ENCODE results near the gene ZDHHC7. TPM values are rescaled to one million over a fixed set of nuclear protein-coding genes. Genes with fewer than 3 reads are reported as not detected.

Gene ZDHHC7
- total and polyA plus RNA-seq, 4 donors: 2.5 to 14.9 (median 12.1) TPM

DNA sequence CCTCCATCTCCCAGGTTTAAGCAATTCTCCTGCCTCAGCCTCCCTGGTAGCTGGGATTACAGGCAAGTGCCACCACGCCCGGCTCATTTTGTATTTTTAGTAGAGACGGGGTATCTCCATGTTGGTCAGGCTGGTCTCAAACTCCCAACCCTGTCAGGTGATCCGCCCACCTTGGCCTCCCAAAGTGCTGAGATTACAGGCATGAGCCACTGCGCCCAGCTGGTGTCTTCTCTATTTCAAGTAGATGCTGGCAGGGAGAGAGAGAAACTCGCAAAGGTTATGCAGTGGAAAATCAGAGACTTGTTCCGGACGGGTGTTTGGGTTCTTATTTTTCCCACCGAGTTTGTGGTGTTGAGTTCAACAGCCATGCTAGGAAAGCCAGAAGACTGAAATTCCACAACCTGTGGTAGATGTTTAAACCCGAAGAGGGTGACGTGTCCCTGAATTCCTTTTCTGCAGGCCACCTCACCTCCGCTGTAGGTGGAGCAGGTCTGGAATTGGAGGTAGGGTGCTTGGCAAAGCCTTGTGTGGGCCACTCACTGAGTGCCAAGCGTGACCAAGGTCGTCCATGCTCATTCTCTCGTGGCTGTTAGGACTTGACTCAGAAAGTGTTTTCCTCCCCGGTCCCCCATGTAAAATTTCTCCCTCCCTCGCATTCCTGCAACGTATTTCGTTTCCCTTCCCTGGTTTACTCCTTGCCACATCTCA lies 7.3 kb upstream of the ZDHHC7 start:
- no peak overlapping the region for H3K9ac ChIP-seq (ENCODE audit: low read depth in 1 of 2, low read length in 2 of 2)
- no peaks in the 10 kb centered on the region for H3K27me3 ChIP-seq (ENCODE audit: control insufficient read depth in 4 of 4, insufficient read depth in 4 of 4, low read length in 3 of 4)
- WGBS: 83% methylated on average over 19 of the region's 19 CpGs
- TF ChIP-seq TAF1 (conservative IDR thresholded peaks at IDR 0.05): no peak
- TF ChIP-seq HNF4A (conservative IDR thresholded peaks at IDR 0.05): no peak
- TF ChIP-seq, protein P1, sequence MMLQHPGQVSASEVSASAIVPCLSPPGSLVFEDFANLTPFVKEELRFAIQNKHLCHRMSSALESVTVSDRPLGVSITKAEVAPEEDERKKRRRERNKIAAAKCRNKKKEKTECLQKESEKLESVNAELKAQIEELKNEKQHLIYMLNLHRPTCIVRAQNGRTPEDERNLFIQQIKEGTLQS (IDR thresholded peaks at IDR 0.05): no peak
- TF ChIP-seq GABPA (IDR thresholded peaks at IDR 0.05 in 1 of 2, conservative IDR thresholded peaks at IDR 0.05 in 1 of 2): no peak
- no peak for TF ChIP-seq SP1 (IDR thresholded peaks at IDR 0.05)
- TF ChIP-seq FOXA1 (IDR thresholded peaks at IDR 0.05): no peak
- TF ChIP-seq FOXA2 (IDR thresholded peaks at IDR 0.05): no peak
- H3K4me1 ChIP-seq (ENCODE audit: control insufficient read depth in 4 of 4, insufficient read depth in 4 of 4, low read length in 3 of 4): peaks cover 0 to 5% (median 0%) of the 10 kb centered on the region in 4 donors
- DNase-seq (ENCODE audit: low spot score): no peak
- H3K4me3 ChIP-seq (ENCODE audit: low read depth in 1 of 3, low read length in 3 of 3): no peak overlapping the region
- H3K27ac ChIP-seq (ENCODE audit: low read depth in 1 of 2, low read length in 2 of 2): no peak overlapping the region
- H3K36me3 ChIP-seq (ENCODE audit: control insufficient read depth in 4 of 4, insufficient read depth in 3 of 4, low read depth in 1 of 4, low read length in 3 of 4): no peaks in the 10 kb centered on the region
- no peaks in the 10 kb centered on the region for H3K9me3 ChIP-seq (ENCODE audit: control insufficient read depth in 4 of 4, low read length in 3 of 4)

DNA sequence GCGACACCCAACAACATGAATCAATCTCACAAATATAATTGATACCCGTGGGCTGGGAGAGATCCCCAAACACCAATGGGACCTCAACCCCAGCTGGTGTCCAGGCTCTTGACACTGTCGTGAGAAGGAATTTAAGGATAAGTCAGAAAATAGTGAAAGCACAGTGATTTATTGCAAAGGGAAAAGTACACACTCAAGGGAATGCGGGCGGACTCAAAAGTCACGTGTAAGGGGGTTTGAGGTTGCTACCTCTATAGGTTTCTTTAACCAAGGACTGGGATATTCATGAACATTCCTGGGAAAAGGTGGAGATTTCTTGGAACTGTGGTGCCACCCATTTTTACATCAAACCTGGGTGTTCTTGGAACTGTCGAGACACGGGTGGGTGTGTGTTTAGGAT lies 6.3 kb upstream of the ZDHHC7 start:
- 78% methylated on average over 8 of the region's 8 CpGs for WGBS
- Histone ChIP-seq H3K9ac (ENCODE audit: low read depth in 1 of 2, low read length in 2 of 2) (no peak overlapping the region), H3K4me3 (ENCODE audit: low read depth in 1 of 3, low read length in 3 of 3) (no peak overlapping the region), H3K27ac (ENCODE audit: low read depth in 1 of 2, low read length in 2 of 2) (no peak overlapping the region), H3K9me3 (ENCODE audit: control insufficient read depth in 4 of 4, low read length in 3 of 4) (no peaks in the 10 kb centered on the region), H3K4me1 (ENCODE audit: control insufficient read depth in 4 of 4, insufficient read depth in 4 of 4, low read length in 3 of 4) (peaks cover 0 to 5% (median 0%) of the 10 kb centered on the region in 4 donors), H3K27me3 (ENCODE audit: control insufficient read depth in 4 of 4, insufficient read depth in 4 of 4, low read length in 3 of 4) (no peaks in the 10 kb centered on the region), H3K36me3 (ENCODE audit: control insufficient read depth in 4 of 4, insufficient read depth in 3 of 4, low read depth in 1 of 4, low read length in 3 of 4) (no peaks in the 10 kb centered on the region)
- TF ChIP-seq SP1 (IDR thresholded peaks at IDR 0.05) (no peak), EGR1 (IDR thresholded peaks at IDR 0.05; ENCODE audit: low read depth in 2 of 2) (no peak), GABPA (IDR thresholded peaks at IDR 0.05 in 1 of 2, conservative IDR thresholded peaks at IDR 0.05 in 1 of 2) (no peak), TAF1 (conservative IDR thresholded peaks at IDR 0.05) (no peak), FOXA1 (IDR thresholded peaks at IDR 0.05) (no peak), RAD21 (IDR thresholded peaks at IDR 0.05) (no peak), NR2F2 (IDR thresholded peaks at IDR 0.05) (no peak), HNF4G (IDR thresholded peaks at IDR 0.05) (no peak)
- TF ChIP-seq, protein P2, sequence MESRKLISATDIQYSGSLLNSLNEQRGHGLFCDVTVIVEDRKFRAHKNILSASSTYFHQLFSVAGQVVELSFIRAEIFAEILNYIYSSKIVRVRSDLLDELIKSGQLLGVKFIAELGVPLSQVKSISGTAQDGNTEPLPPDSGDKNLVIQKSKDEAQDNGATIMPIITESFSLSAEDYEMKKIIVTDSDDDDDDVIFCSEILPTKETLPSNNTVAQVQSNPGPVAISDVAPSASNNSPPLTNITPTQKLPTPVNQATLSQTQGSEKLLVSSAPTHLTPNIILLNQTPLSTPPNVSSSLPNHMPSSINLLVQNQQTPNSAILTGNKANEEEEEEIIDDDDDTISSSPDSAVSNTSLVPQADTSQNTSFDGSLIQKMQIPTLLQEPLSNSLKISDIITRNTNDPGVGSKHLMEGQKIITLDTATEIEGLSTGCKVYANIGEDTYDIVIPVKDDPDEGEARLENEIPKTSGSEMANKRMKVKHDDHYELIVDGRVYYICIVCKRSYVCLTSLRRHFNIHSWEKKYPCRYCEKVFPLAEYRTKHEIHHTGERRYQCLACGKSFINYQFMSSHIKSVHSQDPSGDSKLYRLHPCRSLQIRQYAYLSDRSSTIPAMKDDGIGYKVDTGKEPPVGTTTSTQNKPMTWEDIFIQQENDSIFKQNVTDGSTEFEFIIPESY (IDR thresholded peaks at IDR 0.05): no peak
- TF ChIP-seq, protein P3, sequence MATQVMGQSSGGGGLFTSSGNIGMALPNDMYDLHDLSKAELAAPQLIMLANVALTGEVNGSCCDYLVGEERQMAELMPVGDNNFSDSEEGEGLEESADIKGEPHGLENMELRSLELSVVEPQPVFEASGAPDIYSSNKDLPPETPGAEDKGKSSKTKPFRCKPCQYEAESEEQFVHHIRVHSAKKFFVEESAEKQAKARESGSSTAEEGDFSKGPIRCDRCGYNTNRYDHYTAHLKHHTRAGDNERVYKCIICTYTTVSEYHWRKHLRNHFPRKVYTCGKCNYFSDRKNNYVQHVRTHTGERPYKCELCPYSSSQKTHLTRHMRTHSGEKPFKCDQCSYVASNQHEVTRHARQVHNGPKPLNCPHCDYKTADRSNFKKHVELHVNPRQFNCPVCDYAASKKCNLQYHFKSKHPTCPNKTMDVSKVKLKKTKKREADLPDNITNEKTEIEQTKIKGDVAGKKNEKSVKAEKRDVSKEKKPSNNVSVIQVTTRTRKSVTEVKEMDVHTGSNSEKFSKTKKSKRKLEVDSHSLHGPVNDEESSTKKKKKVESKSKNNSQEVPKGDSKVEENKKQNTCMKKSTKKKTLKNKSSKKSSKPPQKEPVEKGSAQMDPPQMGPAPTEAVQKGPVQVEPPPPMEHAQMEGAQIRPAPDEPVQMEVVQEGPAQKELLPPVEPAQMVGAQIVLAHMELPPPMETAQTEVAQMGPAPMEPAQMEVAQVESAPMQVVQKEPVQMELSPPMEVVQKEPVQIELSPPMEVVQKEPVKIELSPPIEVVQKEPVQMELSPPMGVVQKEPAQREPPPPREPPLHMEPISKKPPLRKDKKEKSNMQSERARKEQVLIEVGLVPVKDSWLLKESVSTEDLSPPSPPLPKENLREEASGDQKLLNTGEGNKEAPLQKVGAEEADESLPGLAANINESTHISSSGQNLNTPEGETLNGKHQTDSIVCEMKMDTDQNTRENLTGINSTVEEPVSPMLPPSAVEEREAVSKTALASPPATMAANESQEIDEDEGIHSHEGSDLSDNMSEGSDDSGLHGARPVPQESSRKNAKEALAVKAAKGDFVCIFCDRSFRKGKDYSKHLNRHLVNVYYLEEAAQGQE (IDR thresholded peaks at IDR 0.05): no peak
- DNase-seq (ENCODE audit: low spot score): no peak

All from liver (tissue), 9 donors.